ENCODE results near the gene NR2F2.

NR2F2 gene

GRCh38 chr15:96353930-96354730, 23.6 kb downstream of the NR2F2 start:
- DNase-seq (ENCODE audit: low read depth), result no peak

DNA sequence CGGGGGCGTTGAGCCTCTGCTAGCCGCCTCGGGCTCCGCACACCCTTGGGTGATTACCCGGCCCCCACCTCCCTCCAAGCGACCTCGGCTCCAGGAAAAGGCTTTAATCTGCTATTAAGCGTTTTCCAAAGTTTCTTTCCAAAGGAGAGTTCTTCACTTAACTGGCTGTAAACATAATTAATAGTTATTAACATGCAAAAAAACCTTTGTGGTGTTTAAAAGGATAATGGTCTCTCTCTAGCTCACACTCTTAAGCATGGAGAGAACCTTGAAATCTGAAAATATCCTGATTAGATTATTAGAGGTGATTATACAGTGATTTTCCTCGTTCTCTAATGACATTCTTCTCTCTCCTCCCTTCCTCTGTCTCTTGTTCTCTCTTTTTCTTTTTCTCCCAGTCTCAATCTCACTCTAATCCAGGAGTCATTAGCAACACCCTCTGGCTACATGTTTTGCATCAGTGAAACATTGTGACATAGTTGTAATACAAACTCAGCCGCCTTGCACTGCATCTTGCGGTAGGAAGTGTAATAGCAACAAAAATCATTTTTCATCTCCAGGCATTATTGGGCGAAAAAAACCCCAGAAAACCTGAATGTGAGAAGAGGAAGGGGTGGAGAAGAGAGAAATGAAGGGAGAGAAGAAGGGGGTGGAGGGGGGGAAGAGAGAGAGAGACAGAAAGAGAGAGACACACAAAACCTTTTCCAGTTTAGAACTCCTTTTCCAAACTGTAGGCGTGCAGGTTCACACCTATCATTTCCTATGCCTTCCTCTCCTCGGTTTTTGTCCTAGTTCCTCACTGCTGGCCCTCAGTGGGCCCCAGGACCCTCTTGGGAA, 24.4 kb downstream of the NR2F2 start:
- no peak for DNase-seq (ENCODE audit: low read depth)

DNA sequence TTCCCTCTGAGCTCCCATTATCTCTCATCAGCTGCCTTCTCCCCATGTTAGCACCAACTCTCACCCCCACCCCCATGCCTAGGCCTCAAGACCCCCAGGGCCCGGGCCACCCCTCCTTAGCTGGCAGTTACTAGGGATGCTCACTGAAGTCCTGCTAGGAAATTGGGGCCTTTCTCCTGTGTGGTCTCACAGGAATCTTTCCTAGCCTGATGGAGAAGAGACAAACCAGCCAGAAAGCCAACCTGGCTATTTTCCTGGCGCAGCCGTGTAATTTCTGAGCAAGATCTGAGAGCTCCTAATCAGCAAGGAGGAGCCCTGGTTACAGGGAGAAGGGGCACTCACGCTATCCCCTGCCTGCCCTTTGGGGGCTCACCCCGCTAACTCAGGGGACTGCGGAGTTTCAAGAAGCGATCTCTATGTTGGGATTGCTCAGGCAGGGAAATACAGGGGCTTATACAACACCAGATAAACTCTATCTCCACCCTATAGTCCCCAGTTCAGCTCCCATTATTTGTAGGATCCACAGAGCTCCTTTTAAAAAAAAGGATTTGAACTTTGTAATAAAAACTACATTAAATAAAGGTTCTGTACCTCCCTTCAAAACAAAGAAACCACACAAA, 25.2 kb downstream of the NR2F2 start:
- no peak for DNase-seq (ENCODE audit: low read depth)

- peak; percentile 45 for DNase-seq (ENCODE audit: low read depth)
These were observed 26.3 kb downstream of the NR2F2 start for GRCh38 chr15:96356494-96357455.

DNA sequence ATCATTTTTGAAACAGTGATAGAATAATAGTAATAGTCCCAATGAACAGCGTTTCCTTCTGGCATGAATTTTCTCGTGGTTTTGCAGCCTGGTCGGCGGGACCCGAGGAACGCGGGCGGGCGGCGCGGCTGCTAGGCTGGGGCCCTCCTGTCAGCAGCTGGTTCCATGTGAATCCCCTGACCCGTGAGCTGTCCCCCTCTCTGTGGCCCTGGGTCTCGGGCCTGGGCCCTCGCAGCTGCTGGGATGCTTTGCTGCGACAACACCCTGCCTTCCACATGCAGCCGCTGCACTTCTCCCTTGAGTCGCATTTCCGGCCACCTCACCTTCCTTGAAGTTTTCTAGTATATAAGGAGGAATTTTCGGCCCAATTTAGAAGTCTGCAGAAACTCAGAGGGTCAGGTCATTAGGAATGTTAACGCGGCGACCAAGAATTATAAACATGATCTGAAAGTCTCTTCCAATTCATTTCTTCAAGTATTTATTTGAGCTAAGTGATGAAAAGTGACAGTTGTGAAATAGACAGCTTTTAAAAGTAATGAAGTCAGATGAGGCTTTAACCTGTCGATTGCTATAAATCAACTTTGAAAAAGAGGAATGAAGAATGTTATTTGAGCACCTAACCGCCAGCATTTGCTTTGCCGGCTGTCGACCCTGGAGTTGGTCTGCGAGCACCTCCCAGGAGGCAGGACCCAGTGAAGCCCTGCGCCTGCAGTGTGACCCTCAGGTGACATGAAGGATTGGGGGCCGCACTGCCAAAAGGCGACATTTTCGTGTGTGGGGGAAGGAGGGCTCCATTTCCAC, 27.7 kb downstream of the NR2F2 start:
- no peak for DNase-seq (ENCODE audit: low read depth)

DNA sequence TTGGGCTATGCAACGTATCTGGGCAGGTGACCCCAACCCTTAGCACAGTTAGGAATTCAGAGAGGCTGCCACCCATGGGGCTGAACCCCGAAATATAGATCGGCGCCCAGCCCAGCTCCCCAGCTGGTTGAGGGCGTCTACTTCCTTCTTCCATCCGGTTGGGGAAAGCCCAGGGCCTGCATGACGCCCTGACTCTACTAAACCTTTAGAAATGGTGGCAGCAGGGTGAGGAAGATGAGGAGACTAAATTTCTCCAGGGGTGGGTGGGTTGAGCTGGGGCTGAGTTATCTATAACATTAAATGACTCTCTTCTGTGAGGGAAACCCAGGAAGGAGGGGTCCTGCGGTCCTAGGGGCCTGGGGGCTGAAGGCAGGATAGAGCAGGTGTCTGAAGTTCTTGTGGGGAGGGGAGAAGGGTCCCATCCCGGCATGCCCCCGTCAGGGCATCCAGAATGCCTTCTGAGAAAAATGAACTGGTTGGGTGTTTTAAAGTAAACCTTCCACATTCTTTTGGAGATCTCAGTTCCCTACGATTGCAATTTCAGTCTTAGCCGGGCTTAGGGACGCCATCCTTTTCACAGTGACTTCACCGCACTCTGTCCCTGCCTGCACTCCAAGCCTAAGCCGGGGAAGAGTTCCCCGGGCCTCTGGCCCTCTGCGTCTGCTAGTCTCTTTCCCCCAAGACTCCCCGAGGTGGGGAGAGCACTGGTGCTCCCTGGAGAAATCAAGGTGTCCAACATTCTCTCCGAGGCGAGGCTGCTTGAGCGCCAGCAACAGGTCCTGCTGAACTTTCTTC, 28.5 kb downstream of the NR2F2 start:
- DNase-seq (ENCODE audit: low read depth), result no peak

GRCh38 chr15:96359616-96360521, 29.4 kb downstream of the NR2F2 start:
- no peak for DNase-seq (ENCODE audit: low read depth)

DNA sequence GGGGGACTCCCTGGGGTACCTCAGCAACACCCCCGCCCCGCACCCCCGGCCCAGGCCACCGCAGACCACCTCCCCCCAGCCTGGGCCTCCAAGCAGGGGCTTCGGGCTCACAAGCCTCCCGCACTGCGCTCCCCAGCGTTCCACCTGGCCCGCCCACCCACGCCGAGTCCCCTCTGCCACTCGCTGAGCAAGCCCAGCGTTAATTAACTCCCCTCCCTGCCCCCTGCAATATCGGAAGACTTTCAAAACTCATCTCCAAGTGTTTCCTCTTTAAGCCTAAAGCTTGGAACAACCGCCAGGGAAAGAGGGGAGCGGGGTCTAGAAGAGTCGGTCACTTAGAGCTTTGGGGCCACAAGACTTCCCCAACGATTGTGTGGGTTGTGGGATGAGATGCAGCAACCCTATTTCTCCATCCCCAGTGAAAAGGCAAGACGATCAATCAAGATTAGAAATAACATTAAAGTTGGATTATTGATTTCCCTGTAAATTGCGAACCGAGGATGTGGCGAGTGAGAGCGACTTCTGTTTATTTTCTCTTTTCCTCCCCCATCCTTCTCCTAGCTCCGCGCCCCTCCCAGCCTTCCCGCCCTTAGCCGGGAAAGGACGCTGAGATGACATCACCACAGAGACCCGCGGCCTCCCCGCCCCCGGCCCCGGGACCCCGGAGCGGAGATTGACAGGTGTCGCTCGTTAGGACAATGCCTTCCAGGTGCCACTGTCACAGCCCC, 30.2 kb downstream of the NR2F2 start:
- DNase-seq (ENCODE audit: low read depth), result no peak

GRCh38 chr15:96361309-96362010, 31.0 kb downstream of the NR2F2 start:
- no peak for DNase-seq (ENCODE audit: low read depth)

DNA sequence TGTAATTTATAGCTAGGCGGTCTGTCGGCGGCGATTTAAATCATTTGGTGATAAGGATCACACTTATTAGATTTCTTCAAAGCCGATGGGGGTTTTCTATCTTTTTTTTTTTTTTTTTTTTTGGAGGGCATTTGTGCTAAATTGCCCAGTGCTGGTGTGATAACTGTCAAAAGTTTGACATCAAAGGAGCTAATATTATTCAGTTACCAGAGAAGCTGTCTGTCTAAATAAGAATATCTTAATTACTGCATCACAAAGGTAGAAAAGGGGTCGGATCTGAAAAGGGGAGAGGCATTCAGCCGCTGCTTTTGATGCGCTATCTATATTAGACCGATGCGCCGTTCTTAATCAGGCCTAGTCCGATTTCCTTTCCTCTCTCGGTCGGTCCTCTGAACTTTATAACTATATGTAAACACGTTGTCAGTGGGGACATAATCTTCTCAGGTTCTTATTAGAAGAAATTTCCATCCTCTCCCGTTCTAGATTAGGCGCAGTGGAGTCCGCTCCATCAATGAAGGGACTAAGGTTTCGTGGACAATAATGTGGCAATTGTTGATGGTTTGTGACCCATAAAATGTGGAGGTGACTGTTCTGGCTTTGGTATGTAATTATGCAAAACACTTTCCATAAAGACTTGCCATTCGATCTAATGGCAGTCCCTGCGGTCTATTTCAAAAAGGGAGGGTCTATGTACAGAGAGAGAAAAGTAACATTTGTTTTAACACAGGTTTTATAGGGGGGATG, 31.7 kb downstream of the NR2F2 start:
- DNase-seq (ENCODE audit: low read depth), result no peak

DNA sequence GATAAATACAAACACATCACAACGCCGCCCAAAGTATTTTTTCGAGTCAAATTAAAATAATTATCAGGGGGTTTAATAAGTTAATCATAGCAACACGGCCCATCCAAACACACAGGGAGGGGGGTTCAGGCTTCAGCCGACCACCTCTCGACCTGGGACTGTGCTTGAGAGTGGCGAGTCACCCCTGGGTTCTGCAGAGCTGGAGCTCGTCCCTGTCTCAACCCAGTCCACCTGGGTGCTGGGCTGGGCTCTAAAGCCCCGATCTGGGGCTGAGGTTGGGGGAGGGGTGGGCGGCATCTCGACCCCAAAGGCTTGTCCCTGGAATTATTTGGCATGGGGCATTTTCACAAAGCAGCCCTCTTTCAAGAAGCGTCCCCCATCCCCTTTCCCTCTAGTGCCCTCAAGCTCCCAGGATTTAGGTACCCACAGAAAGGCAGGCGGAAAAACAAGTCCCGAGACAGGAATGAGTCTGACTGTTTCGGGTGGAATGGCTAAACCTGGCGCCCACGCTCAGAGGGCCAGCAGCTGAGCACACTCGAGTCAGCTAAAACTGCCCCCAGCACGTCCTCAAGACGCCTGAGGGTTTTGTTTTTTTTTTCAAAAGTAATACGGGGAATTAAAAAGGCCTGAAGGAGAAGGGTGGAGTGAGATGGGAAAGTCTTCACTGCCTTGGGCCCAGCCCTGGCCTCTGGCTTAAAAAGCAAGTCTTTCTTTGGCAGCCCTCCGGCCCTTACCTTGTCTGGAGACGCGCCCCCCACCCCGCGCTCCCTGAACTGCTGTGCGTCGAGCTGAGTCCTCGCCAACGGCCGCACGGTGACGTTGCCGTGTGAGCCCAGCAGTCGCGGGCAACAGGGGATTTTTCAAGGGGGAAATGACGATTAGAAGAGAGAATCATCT, 32.5 kb downstream of the NR2F2 start:
- no peak for DNase-seq (ENCODE audit: low read depth)

DNA sequence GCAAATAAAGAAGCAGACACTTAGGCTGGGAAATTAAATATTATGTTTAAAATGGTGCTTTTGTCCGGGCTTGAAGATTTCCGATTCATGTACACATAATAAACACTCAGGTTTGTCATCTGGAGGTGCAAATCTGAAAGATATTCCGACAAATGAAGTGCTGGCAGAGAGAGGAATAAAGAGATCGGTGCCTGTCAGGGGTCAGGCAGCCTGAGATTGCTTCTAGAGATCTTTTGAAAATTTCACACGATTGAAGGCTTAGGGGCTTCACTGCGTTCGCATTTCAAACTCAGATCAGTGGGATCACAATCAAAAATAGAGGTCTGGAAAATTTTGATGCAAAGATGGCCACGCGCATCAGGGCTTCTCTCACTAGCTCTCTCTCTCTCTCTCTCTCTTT, 33.2 kb downstream of the NR2F2 start:
- DNase-seq (ENCODE audit: low read depth), result no peak

DNA sequence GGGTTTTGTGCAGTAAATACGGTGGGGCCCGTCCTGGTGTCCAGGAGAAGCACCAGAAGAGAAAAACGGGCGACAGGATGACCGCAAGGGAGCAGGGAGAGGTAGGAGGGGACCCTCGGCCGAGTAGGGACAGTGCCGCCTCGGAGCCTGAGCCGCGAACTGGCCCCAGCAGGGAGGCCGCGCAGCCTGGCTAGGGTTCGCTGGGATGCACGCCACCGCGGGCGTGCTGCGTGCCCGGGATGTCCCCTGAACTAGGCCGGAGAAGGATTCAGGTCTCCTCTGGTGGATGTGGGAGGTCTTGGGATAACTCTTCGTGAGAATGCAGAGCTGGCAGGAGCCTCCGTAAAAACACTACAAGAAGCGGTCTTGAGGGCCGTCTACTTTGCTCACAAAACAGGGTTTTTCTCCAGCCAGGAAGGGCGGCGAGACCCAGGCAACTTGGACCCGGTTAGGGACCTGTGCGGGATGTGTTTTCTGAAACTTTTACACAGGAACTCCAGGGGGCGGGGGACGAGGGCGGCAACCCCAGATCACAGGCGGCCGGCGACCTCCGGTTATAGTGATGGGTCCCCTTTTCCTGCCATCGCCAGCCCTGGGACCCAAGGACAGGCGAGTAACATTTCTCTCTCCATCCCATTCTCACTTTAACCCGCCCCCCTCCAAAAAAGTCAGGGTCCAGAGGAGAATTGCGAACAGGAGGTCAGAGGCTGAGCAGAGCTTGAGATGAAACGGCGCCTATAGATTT, 35.5 kb downstream of the NR2F2 start:
- no peak for DNase-seq (ENCODE audit: low read depth)

- no peak for DNase-seq (ENCODE audit: low read depth)
These were observed 36.0 kb downstream of the NR2F2 start for GRCh38 chr15:96366526-96366877.
